K562 (cell line): ENCODE data around the gene ENOX2. TPM values are rescaled to one million over a fixed set of nuclear protein-coding genes. Genes with fewer than 3 reads are reported as not detected.

Experiments used
- ATAC-seq: fragments of 200-7000 bp; cut with Tn5 transposase; 3 replicates; pipeline ENCODE4 v1.9.1; 2020; ENCODE audit warnings: moderate library complexity
- BruUV-seq: library from RNA; stranded (reverse); fragments of 400-500 nt; replicated peaks from 2 replicates; lab custom pipeline; 2021; lab: Mats Ljungman, UMichigan
- CTCF ChIA-PET: fragments of 300-600 bp; formaldehyde crosslinking; extraction: SDS; loops from one replicate; lab custom pipeline; 2021; ENCODE audit warnings: low intra/inter-chr PET ratio; lab: Yijun Ruan, JAX
- POLR2A ChIA-PET: fragments of 300-600, 350-650 bp; sonication (Branson Sonifier 250); formaldehyde crosslinking; extraction: SDS; loops from one replicate; lab custom pipeline; 2021; ENCODE audit warnings: antibody characterized with exemption, inconsistent platforms; lab: Yijun Ruan, JAX
- DNase-seq, 4 experiments: peaks; one replicate each; pipeline versions ENCODE4 v3.0.0 to v3.0.0-alpha.2; 2011 to 2018; ENCODE audit warnings: low spot score in 3 of 4, mixed read lengths in 3 of 4; ENCODE audit errors: extremely low read depth in 1 of 4
- FAIRE-seq: peaks from 2 replicates; lab custom pipeline; 2011; peaks lifted over from hg19 to GRCh38; lab: Jason Lieb, UNC
- H2AFZ ChIP-seq: 2 replicates; pipeline ENCODE4 v1.6.0; 2011; ENCODE audit warnings: low read depth, low read length, control low read depth, inconsistent platforms
- H3K27ac ChIP-seq: fragments of 200-600 bp; 3 replicates; pipeline ENCODE4 v1.8.0; 2011; ENCODE audit warnings: low read depth, mild to moderate bottlenecking, control low read depth, inconsistent platforms, low read length, moderate library complexity, mixed read lengths; ENCODE audit errors: extremely low read depth
- H3K27me3 ChIP-seq, 2 experiments: fragments of 300-600 bp in 1 of 2; 2 replicates in 1 of 2; 3 replicates in 1 of 2; pipeline versions ENCODE4 v1.6.0 to v1.8.0; 2011; ENCODE audit warnings: inconsistent platforms in 2 of 2, low read length in 2 of 2, mild to moderate bottlenecking in 1 of 2, mixed read lengths in 1 of 2, moderate library complexity in 1 of 2; ENCODE audit not compliant: control insufficient read depth in 2 of 2, insufficient read depth in 2 of 2
- H3K36me3 ChIP-seq: fragments of 300-600 bp; 3 replicates; pipeline ENCODE4 v1.8.0; 2011; ENCODE audit warnings: mild to moderate bottlenecking, low read length, inconsistent platforms; ENCODE audit not compliant: control insufficient read depth, insufficient read depth
- H3K4me1 ChIP-seq, 2 experiments: fragments of 200-600 bp in 1 of 2; replicated peaks in 1 of 2; 2 replicates in 1 of 2; 3 replicates in 1 of 2; pipeline versions ENCODE4 v1.5.1 to v1.8.0; 2011; ENCODE audit warnings: inconsistent platforms in 2 of 2, low read length in 2 of 2, mild to moderate bottlenecking in 1 of 2, mixed read lengths in 1 of 2, moderate library complexity in 1 of 2; ENCODE audit not compliant: control insufficient read depth in 2 of 2, insufficient read depth in 2 of 2
- H3K4me2 ChIP-seq: 2 replicates; pipeline ENCODE4 v1.6.1; 2011; ENCODE audit warnings: low read length, control low read depth, inconsistent platforms, mixed read lengths; ENCODE audit not compliant: insufficient read depth
- H3K4me3 ChIP-seq: fragments of 200-600 bp; sonication (generic), shearing (Covaris generic); 2 replicates; pipeline ENCODE4 v1.5.1; 2016; ENCODE audit warnings: control low read depth, inconsistent platforms
- H3K79me2 ChIP-seq: fragments of 200-600 bp; 3 replicates; pipeline ENCODE4 v1.8.0; 2011; ENCODE audit warnings: low read length, inconsistent platforms; ENCODE audit not compliant: control insufficient read depth, insufficient read depth
- H3K9ac ChIP-seq, 2 experiments: 2 replicates each; pipeline versions ENCODE4 v1.6.0 to v1.6.1; 2011; ENCODE audit warnings: low read depth in 2 of 2, low read length in 2 of 2, control low read depth in 1 of 2, inconsistent platforms in 1 of 2, mild to moderate bottlenecking in 1 of 2, mixed read lengths in 1 of 2; ENCODE audit not compliant: insufficient read depth in 1 of 2
- H3K9me1 ChIP-seq: one replicate; pipeline ENCODE4 v1.6.0; 2011; ENCODE audit warnings: inconsistent platforms, mild to moderate bottlenecking, low read length, moderate library complexity; ENCODE audit not compliant: control insufficient read depth, insufficient read depth
- H3K9me3 ChIP-seq: replicated peaks from 2 replicates; pipeline ENCODE4 v1.5.1; 2011; ENCODE audit warnings: low read depth, low read length, inconsistent platforms; ENCODE audit not compliant: control insufficient read depth, insufficient read depth
- H4K20me1 ChIP-seq: replicated peaks from 2 replicates; pipeline ENCODE4 v1.6.1; 2011; ENCODE audit warnings: low read length, inconsistent platforms, mixed read lengths; ENCODE audit not compliant: control insufficient read depth, insufficient read depth
- BHLHE40 ChIP-seq: IDR thresholded peaks from 2 replicates; pipeline ENCODE4 v1.6.1; 2011; ENCODE audit warnings: low read length, improper control_type of control experiment
- CBFA2T3 ChIP-seq: fragments of 450-650 bp; IDR thresholded peaks from 2 replicates; pipeline ENCODE4 v1.6.1; 2017
- CXXC5 ChIP-seq: fragments of 250-450 bp; sonication (Bioruptor Pico); IDR thresholded peaks from 2 replicates; pipeline ENCODE4 v1.8.0; 2022; ENCODE audit warnings: inconsistent platforms, mild to moderate bottlenecking, moderate library complexity
- DPF2 ChIP-seq: fragments of 450-650 bp; IDR thresholded peaks from 2 replicates; pipeline ENCODE4 v1.6.1; 2016
- ELF1 ChIP-seq: fragments of 200-800 bp; sonication (Bioruptor generic); IDR thresholded peaks from 2 replicates; pipeline ENCODE4 v1.6.1; 2016; ENCODE audit warnings: missing genetic modification characterization, missing compliant biosample characterization
- EP300 ChIP-seq: IDR thresholded peaks from 2 replicates; pipeline ENCODE4 v1.6.1; 2012; ENCODE audit warnings: low read length, improper control_type of control experiment
- ETV1 ChIP-seq: fragments of 450-650 bp; conservative IDR thresholded peaks from 2 replicates; pipeline ENCODE4 v1.6.1; 2016; ENCODE audit warnings: missing genetic modification characterization, control low read depth, low read depth, missing compliant biosample characterization
- FOSL1 ChIP-seq: fragments of 200-800 bp; sonication (Bioruptor generic); conservative IDR thresholded peaks from 2 replicates; pipeline ENCODE4 v1.6.1; 2016; ENCODE audit warnings: missing genetic modification characterization, missing compliant biosample characterization
- HEY1 ChIP-seq: fragments of 250-450 bp; sonication (Bioruptor Pico); IDR thresholded peaks from 2 replicates; pipeline ENCODE4 v1.5.0; 2020; ENCODE audit warnings: mild to moderate bottlenecking, moderate library complexity, borderline replicate concordance
- MEIS2 ChIP-seq: fragments of 450-650 bp; IDR thresholded peaks from 2 replicates; pipeline ENCODE4 v1.6.1; 2014; ENCODE audit warnings: mild to moderate bottlenecking; ENCODE audit not compliant: partially characterized antibody
- NR2C1 ChIP-seq, 2 experiments: fragments of 450-650 bp; IDR thresholded peaks; 2 replicates each; pipeline ENCODE4 v1.6.1; 2017; ENCODE audit warnings: mild to moderate bottlenecking in 2 of 2, antibody characterized with exemption in 1 of 2, inconsistent platforms in 1 of 2, missing compliant biosample characterization in 1 of 2, missing genetic modification characterization in 1 of 2
- NUFIP1 ChIP-seq: fragments of 450-650 bp; IDR thresholded peaks from 2 replicates; pipeline ENCODE4 v1.6.1; 2018; ENCODE audit not compliant: partially characterized antibody
- POLR2B ChIP-seq: fragments of 450-650 bp; IDR thresholded peaks from 2 replicates; pipeline ENCODE4 v1.6.1; 2018; ENCODE audit warnings: low read depth; ENCODE audit not compliant: partially characterized antibody
- RCOR1 ChIP-seq, 2 experiments: IDR thresholded peaks; 2 replicates each; pipeline ENCODE4 v1.6.1; 2012; ENCODE audit warnings: low read depth in 2 of 2, low read length in 2 of 2, borderline replicate concordance in 1 of 2, improper control_type of control experiment in 1 of 2
- SMARCA4 ChIP-seq: fragments of 450-650 bp; IDR thresholded peaks from 2 replicates; pipeline ENCODE4 v1.6.1; 2016
- SMARCE1 ChIP-seq: fragments of 450-650 bp; IDR thresholded peaks from 2 replicates; pipeline ENCODE4 v1.7.1; 2016; ENCODE audit warnings: mild to moderate bottlenecking
- SUPT5H ChIP-seq: fragments of 450-650 bp; IDR thresholded peaks from 2 replicates; pipeline ENCODE4 v1.6.1; 2016
- TCF7 ChIP-seq: sonication (generic); IDR thresholded peaks from 2 replicates; pipeline ENCODE4 v1.6.1; 2016; ENCODE audit warnings: antibody characterized with exemption, borderline replicate concordance
- TEAD4 ChIP-seq, 2 experiments: sonication (generic) in 1 of 2; formaldehyde crosslinking in 1 of 2; IDR thresholded peaks; 2 replicates each; pipeline versions ENCODE4 v1.6.1 to v1.8.0; 2012 to 2022; ENCODE audit warnings: borderline replicate concordance in 1 of 2, inconsistent platforms in 1 of 2, low read length in 1 of 2, mild to moderate bottlenecking in 1 of 2, missing genetic modification reagents in 1 of 2
- WGBS: fragments of 100-300 bp; shearing (Covaris generic); methylation state at CpG from one replicate; pipeline ENCODE4 v1.1.6; 2016; ENCODE audit warnings: low coverage, mixed read lengths; ENCODE audit not compliant: insufficient coverage; ENCODE audit errors: missing lambda C conversion rate; 5-methylcytosine and 5-hydroxymethylcytosine counted together
- in situ Hi-C: fragments of 300-500 bp; cut with MboI; formaldehyde crosslinking; loops from 4 replicates; pipeline ENCODE4 v1.15.0; 2018; ENCODE audit warnings: inconsistent platforms, mixed read lengths
- intact Hi-C: fragments of 100-400 bp; cut with micrococcal nuclease; formaldehyde crosslinking; loops from 2 replicates; pipeline ENCODE4 v1.14.2; 2022
- polyA plus RNA-seq, 8 experiments: library from polyadenylated mRNA; depleted of rRNA in 4 of 8; stranded (reverse) in 5 of 8; unstranded in 3 of 8; fragments of >200 nt; fragmentation: Nextera tagmentation in 2 of 8; fragmentation: Illumina TruSeq in 1 of 8; extraction: Ambion mirVana in 2 of 8; extraction: Trizol in 1 of 8; gene quantifications; 2 replicates each; pipeline versions ENCODE4 v1.2.1 to v1.2.3, GENCODE V29; 2011 to 2014; ENCODE audit warnings: inconsistent platforms in 1 of 8, missing spikeins in 1 of 8
- total RNA-seq, 7 experiments: library from RNA; depleted of rRNA in 6 of 7; stranded (reverse); fragments of >200 nt in 6 of 7; fragmentation: Illumina TruSeq in 2 of 7; extraction: Trizol in 2 of 7; gene quantifications; 2 replicates each; pipeline versions ENCODE4 v1.2.1 to v1.2.3, GENCODE V29; 2011 to 2021; ENCODE audit warnings: low replicate concordance in 1 of 7
- TF ChIP-seq, protein P1 (sequence below): sonication (generic); IDR thresholded peaks from 2 replicates; pipeline ENCODE4 v1.6.1; 2016
- TF ChIP-seq, protein P2 (sequence below): fragments of 450-650 bp; IDR thresholded peaks from 2 replicates; pipeline ENCODE4 v1.6.1; 2016
- TF ChIP-seq, protein P3 (sequence below): fragments of 450-650 bp; IDR thresholded peaks from 2 replicates; pipeline ENCODE4 v1.6.1; 2014; ENCODE audit warnings: low read depth, mild to moderate bottlenecking, moderate library complexity, borderline replicate concordance

Gene ENOX2
- total and polyA plus RNA-seq, 9 of the 15 experiments (the other 6 are each of a cell fraction or from before 2014, with no cell fraction given) = 6.1 to 24.0 (median 13.8) TPM

DNA sequence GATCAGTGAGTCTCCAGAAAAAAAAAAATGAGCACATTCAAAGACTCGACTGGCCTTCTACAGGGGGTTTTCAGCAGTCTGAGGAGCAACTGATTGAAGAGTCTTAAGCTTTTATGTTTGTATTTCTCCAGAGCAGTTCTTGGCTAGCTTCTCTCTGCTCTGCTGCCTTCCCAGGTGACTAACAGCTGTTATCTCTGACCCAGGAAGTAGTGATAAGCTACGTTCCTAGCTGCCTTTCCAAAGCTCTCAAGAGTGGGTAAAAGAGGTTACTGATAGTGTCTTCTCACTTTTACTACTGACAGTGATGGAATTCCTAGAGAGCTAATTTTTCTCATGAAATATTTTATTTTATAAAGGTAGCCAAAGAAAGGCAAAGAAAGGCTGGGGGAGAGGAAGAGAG lies 66.6 kb downstream of the ENOX2 start:
- H3K4me2 ChIP-seq = no peak overlapping the region
- ATAC-seq = peak; percentile 71
- peak; percentile 77 for TF ChIP-seq FOSL1 (tag)
- TF ChIP-seq, protein P1, sequence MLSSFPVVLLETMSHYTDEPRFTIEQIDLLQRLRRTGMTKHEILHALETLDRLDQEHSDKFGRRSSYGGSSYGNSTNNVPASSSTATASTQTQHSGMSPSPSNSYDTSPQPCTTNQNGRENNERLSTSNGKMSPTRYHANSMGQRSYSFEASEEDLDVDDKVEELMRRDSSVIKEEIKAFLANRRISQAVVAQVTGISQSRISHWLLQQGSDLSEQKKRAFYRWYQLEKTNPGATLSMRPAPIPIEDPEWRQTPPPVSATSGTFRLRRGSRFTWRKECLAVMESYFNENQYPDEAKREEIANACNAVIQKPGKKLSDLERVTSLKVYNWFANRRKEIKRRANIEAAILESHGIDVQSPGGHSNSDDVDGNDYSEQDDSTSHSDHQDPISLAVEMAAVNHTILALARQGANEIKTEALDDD = peak; percentile 73
- TF ChIP-seq BHLHE40 = 0 out of 2 replicates have a peak, but pooled peaks have one; percentile 16
- TF ChIP-seq, protein P2, sequence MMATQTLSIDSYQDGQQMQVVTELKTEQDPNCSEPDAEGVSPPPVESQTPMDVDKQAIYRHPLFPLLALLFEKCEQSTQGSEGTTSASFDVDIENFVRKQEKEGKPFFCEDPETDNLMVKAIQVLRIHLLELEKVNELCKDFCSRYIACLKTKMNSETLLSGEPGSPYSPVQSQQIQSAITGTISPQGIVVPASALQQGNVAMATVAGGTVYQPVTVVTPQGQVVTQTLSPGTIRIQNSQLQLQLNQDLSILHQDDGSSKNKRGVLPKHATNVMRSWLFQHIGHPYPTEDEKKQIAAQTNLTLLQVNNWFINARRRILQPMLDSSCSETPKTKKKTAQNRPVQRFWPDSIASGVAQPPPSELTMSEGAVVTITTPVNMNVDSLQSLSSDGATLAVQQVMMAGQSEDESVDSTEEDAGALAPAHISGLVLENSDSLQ = peak; percentile 38; the same call in 1 of the 2 replicates
- no peak for TF ChIP-seq TCF7
- TF ChIP-seq POLR2B = no peak
- TF ChIP-seq, protein P3, sequence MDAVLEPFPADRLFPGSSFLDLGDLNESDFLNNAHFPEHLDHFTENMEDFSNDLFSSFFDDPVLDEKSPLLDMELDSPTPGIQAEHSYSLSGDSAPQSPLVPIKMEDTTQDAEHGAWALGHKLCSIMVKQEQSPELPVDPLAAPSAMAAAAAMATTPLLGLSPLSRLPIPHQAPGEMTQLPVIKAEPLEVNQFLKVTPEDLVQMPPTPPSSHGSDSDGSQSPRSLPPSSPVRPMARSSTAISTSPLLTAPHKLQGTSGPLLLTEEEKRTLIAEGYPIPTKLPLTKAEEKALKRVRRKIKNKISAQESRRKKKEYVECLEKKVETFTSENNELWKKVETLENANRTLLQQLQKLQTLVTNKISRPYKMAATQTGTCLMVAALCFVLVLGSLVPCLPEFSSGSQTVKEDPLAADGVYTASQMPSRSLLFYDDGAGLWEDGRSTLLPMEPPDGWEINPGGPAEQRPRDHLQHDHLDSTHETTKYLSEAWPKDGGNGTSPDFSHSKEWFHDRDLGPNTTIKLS = no peak
- TF ChIP-seq MEIS2 = peak; percentile 14
- peak; percentile 37; the same call in 1 of the 2 replicates for TF ChIP-seq TEAD4 (IDR thresholded peaks at IDR 0.05; ENCODE audit: low read length)
- TF ChIP-seq TEAD4 (CRISPR knock-in tag; IDR thresholded peaks at IDR 0.05; ENCODE audit: borderline replicate concordance) = no peak
- TF ChIP-seq EP300 = peak; percentile 28; the same call in 1 of the 2 replicates
- no peak for TF ChIP-seq NUFIP1
- no peak for TF ChIP-seq HEY1 (CRISPR knock-in tag)
- peak; percentile 62; the same call in 1 of the 2 replicates for TF ChIP-seq SMARCA4
- TF ChIP-seq SMARCE1 = peak; percentile 60; the same call in 1 of the 2 replicates
- 0 out of 2 replicates have a peak, but pooled peaks have one; percentile 52 for TF ChIP-seq DPF2
- TF ChIP-seq CBFA2T3 = peak; percentile 34; the same call in 1 of the 2 replicates
- no peak for TF ChIP-seq SUPT5H
- TF ChIP-seq CXXC5 (CRISPR knock-in tag) = peak; percentile 66
- TF ChIP-seq NR2C1 (IDR thresholded peaks at IDR 0.05) = 0 out of 2 replicates have a peak, but pooled peaks have one; percentile 24
- peak; percentile 52; the same call in 1 of the 2 replicates for TF ChIP-seq NR2C1 (tag; IDR thresholded peaks at IDR 0.05)
- TF ChIP-seq ELF1 = peak; percentile 43; the same call in 1 of the 2 replicates
- peak in 1 of 2 experiments; percentile 61; a peak in 1 of 4 replicates for TF ChIP-seq RCOR1 (IDR thresholded peaks at IDR 0.05; ENCODE audit: borderline replicate concordance in 1 of 2, low read depth in 2 of 2, low read length in 2 of 2)
- peak; percentile 54; the same call in 1 of the 2 replicates for TF ChIP-seq ETV1 (tag)

More for the DNA sequence above, 66.6 kb downstream of the ENOX2 start:
- CTCF ChIA-PET = no interaction called here
- Histone ChIP-seq H4K20me1 (no peaks in the 10 kb centered on the region), H2AFZ (no peak overlapping the region), H3K9me1 (no peaks in the 10 kb centered on the region), H3K79me2 (no peaks in the 10 kb centered on the region), H3K9ac (no peak overlapping the region), H3K4me1 (peaks cover 0 to 19% of the 10 kb centered on the region in 2 experiments; a peak in 2 of 5 replicates), H3K4me3 (no peak overlapping the region), H3K27ac (no peak overlapping the region), H3K36me3 (no peaks in the 10 kb centered on the region), H3K9me3 (no peaks in the 10 kb centered on the region), H3K27me3 (no peaks in the 10 kb centered on the region)
- intact Hi-C loops = no loop called here
- peak in 2 of 4 experiments; percentile 33 to 50 for DNase-seq
- no TSS peak for BruUV-seq
- WGBS = 5% methylated on average over 2 of the region's 2 CpGs
- peak; percentile 75 for FAIRE-seq
- POLR2A ChIA-PET = no interaction called here
- in situ Hi-C loops = no loop called here
